Keratinocyte (primary cell): ENCODE data around the gene RPS26. TPM values are rescaled to one million over a fixed set of nuclear protein-coding genes. Genes with fewer than 3 reads are reported as not detected.

ENCODE experiments used
- DNase-seq: peaks from one replicate; pipeline ENCODE4 v3.0.0-alpha.2; 2011; ENCODE audit warnings: low read depth, missing footprints, low spot score
- FAIRE-seq: peaks from 2 replicates; lab custom pipeline; 2011; peaks lifted over from hg19 to GRCh38; lab: Jason Lieb, UNC
- H2AFZ ChIP-seq: 2 replicates; pipeline ENCODE4 v1.6.0; 2012; ENCODE audit warnings: low read length, control low read depth, inconsistent platforms; ENCODE audit not compliant: control insufficient read depth
- H3K27ac ChIP-seq: 2 replicates; pipeline ENCODE4 v1.5.1; 2011; ENCODE audit warnings: low read length; ENCODE audit not compliant: control insufficient read depth, insufficient read depth
- H3K27me3 ChIP-seq: 3 replicates; pipeline ENCODE4 v1.6.0; 2011; ENCODE audit warnings: low read length; ENCODE audit not compliant: control insufficient read depth, insufficient read depth; ENCODE audit errors: extremely low read depth
- H3K36me3 ChIP-seq, 2 experiments: 2 replicates in 1 of 2; 3 replicates in 1 of 2; pipeline ENCODE4 v1.5.1; 2011; ENCODE audit warnings: low read length in 2 of 2, mild to moderate bottlenecking in 1 of 2; ENCODE audit not compliant: control insufficient read depth in 2 of 2, insufficient read depth in 2 of 2; ENCODE audit errors: extremely low read depth in 1 of 2
- H3K4me1 ChIP-seq: 3 replicates; pipeline ENCODE4 v1.5.1; 2011; ENCODE audit warnings: low read length; ENCODE audit not compliant: control insufficient read depth, insufficient read depth; ENCODE audit errors: extremely low read depth
- H3K4me2 ChIP-seq: 3 replicates; pipeline ENCODE4 v1.6.0; 2011; ENCODE audit warnings: low read depth, low read length; ENCODE audit not compliant: control insufficient read depth, insufficient read depth; ENCODE audit errors: extremely low read depth
- H3K4me3 ChIP-seq, 3 experiments: fragments of 200-600 bp in 1 of 3; sonication (generic) in 1 of 3; 2 replicates in 2 of 3; 3 replicates in 1 of 3; pipeline ENCODE4 v1.5.1; 2011 to 2016; ENCODE audit warnings: low read length in 3 of 3, mild to moderate bottlenecking in 3 of 3, control low read depth in 2 of 3, inconsistent platforms in 1 of 3, low read depth in 1 of 3, mixed read lengths in 1 of 3, mixed run types in 1 of 3, moderate library complexity in 1 of 3; ENCODE audit not compliant: control insufficient read depth in 2 of 3, insufficient read depth in 2 of 3; ENCODE audit errors: extremely low read depth in 1 of 3
- H3K79me2 ChIP-seq: 2 replicates; pipeline ENCODE4 v1.6.0; 2012; ENCODE audit warnings: low read length; ENCODE audit not compliant: control insufficient read depth, insufficient read depth
- H3K9ac ChIP-seq: 3 replicates; pipeline ENCODE4 v1.6.0; 2011; ENCODE audit warnings: low read length; ENCODE audit not compliant: control insufficient read depth, insufficient read depth; ENCODE audit errors: extremely low read depth
- H3K9me1 ChIP-seq: 3 replicates; pipeline ENCODE4 v1.6.0; 2011; ENCODE audit warnings: low read length; ENCODE audit not compliant: control insufficient read depth, insufficient read depth; ENCODE audit errors: extremely low read depth
- H3K9me3 ChIP-seq: 2 replicates; pipeline ENCODE4 v1.5.1; 2012; ENCODE audit warnings: low read depth, low read length; ENCODE audit not compliant: control insufficient read depth
- H4K20me1 ChIP-seq: 3 replicates; pipeline ENCODE4 v1.6.0; 2011; ENCODE audit warnings: low read length; ENCODE audit not compliant: control insufficient read depth, insufficient read depth; ENCODE audit errors: extremely low read depth
- EZH2 ChIP-seq: IDR thresholded peaks from one replicate; pipeline ENCODE4 v1.6.1; 2012; ENCODE audit warnings: inconsistent platforms, mild to moderate bottlenecking, low read length, moderate library complexity
- dilution Hi-C: fragments of 300-500 bp; cut with MboI; formaldehyde crosslinking; loops from one replicate; pipeline ENCODE4 v1.7.0; 2020; ENCODE audit warnings: low sequenced_read_pairs; ENCODE audit not compliant: extremely low pct_ligation_motif_present
- polyA plus RNA-seq, 5 experiments: library from polyadenylated mRNA; depleted of rRNA in 3 of 5; stranded (reverse) in 3 of 5; stranded (forward) in 1 of 5; unstranded in 1 of 5; fragments of >200 nt; gene quantifications; 1 replicate in 1 of 5; 2 replicates in 3 of 5; 3 replicates in 1 of 5; pipeline versions ENCODE4 v1.2.1 to v1.2.3, GENCODE V29; 2011 to 2012; ENCODE audit warnings: missing spikeins in 2 of 5, low read depth in 1 of 5, low replicate concordance in 1 of 5
- TF ChIP-seq, protein P1 (sequence below), 3 experiments: IDR thresholded peaks in 1 of 3; conservative IDR thresholded peaks in 1 of 3; optimal IDR thresholded peaks in 1 of 3; 2 replicates in 2 of 3; 3 replicates in 1 of 3; pipeline versions ENCODE3 to v1.5.1; 2011; ENCODE audit warnings: low read length in 3 of 3, mild to moderate bottlenecking in 3 of 3, moderate library complexity in 2 of 3, control low read depth in 1 of 3, inconsistent platforms in 1 of 3; ENCODE audit not compliant: insufficient read depth in 2 of 3; ENCODE audit errors: extremely low read depth in 1 of 3

The RPS26 gene
- polyA plus RNA-seq, 1 donor (not counting 4 experiments of a cell fraction or from before 2014, with no cell fraction given) = 663 TPM

- Histone ChIP-seq H3K4me1 (peaks cover 4% of the 10 kb centered on the region), H3K27me3 (no peaks in the 10 kb centered on the region), H3K27ac (no peak overlapping the region), H3K4me3 (no peak overlapping the region), H3K79me2 (no peaks in the 10 kb centered on the region), H4K20me1 (no peaks in the 10 kb centered on the region), H2AFZ (no peak overlapping the region), H3K9me1 (no peaks in the 10 kb centered on the region), H3K36me3 (no peaks in the 10 kb centered on the region), H3K9ac (no peak overlapping the region), H3K9me3 (no peaks in the 10 kb centered on the region), H3K4me2 (no peak overlapping the region)
- dilution Hi-C loops = no loop called here
- DNase-seq (no peak), FAIRE-seq (no peak)
- no peak for TF ChIP-seq EZH2
- TF ChIP-seq, protein P1, sequence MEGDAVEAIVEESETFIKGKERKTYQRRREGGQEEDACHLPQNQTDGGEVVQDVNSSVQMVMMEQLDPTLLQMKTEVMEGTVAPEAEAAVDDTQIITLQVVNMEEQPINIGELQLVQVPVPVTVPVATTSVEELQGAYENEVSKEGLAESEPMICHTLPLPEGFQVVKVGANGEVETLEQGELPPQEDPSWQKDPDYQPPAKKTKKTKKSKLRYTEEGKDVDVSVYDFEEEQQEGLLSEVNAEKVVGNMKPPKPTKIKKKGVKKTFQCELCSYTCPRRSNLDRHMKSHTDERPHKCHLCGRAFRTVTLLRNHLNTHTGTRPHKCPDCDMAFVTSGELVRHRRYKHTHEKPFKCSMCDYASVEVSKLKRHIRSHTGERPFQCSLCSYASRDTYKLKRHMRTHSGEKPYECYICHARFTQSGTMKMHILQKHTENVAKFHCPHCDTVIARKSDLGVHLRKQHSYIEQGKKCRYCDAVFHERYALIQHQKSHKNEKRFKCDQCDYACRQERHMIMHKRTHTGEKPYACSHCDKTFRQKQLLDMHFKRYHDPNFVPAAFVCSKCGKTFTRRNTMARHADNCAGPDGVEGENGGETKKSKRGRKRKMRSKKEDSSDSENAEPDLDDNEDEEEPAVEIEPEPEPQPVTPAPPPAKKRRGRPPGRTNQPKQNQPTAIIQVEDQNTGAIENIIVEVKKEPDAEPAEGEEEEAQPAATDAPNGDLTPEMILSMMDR (optimal IDR thresholded peaks at IDR 0.05 in 1 of 3, IDR thresholded peaks at IDR 0.05 in 1 of 3, conservative IDR thresholded peaks at IDR 0.05 in 1 of 3; ENCODE audit: extremely low read depth in 1 of 3, insufficient read depth in 2 of 3, low read length in 3 of 3) = no peak
Measured at GRCh38 chr12:56062996-56063395, 21.3 kb downstream of the RPS26 start.

- TF ChIP-seq, protein P1 (optimal IDR thresholded peaks at IDR 0.05 in 1 of 3, IDR thresholded peaks at IDR 0.05 in 1 of 3, conservative IDR thresholded peaks at IDR 0.05 in 1 of 3; ENCODE audit: extremely low read depth in 1 of 3, insufficient read depth in 2 of 3, low read length in 3 of 3) = no peak
- TF ChIP-seq EZH2 = no peak
- Histone ChIP-seq H3K9ac (no peak overlapping the region), H3K9me1 (no peaks in the 10 kb centered on the region), H2AFZ (no peak overlapping the region), H3K79me2 (no peaks in the 10 kb centered on the region), H3K27ac (no peak overlapping the region), H3K9me3 (no peaks in the 10 kb centered on the region), H3K27me3 (no peaks in the 10 kb centered on the region), H3K36me3 (no peaks in the 10 kb centered on the region), H3K4me1 (peaks cover 7% of the 10 kb centered on the region), H4K20me1 (no peaks in the 10 kb centered on the region), H3K4me3 (no peak overlapping the region), H3K4me2 (no peak overlapping the region)
- FAIRE-seq (no peak), DNase-seq (peak; percentile 66)
- dilution Hi-C loops = no loop called here
Measured at GRCh38 chr12:56071648-56072047, 29.9 kb downstream of the RPS26 start.
